T47D (cell line): ENCODE data around the gene TMSB4X.
"Not testable (repeated sequence)": the region's sequence is repeated elsewhere in the genome, so short reads cannot be mapped to it uniquely, and the experiment has no call there.

Source experiments
- DNase-seq, 2 experiments: peaks; one replicate each; pipeline versions ENCODE4 v3.0.0 to v3.0.0-alpha.2; 2011 to 2012; ENCODE audit warnings: low read depth in 1 of 2, low spot score in 1 of 2
- JUND ChIP-seq: IDR thresholded peaks from 2 replicates; pipeline ENCODE4 v1.6.1; 2012; ENCODE audit warnings: low read depth
- in situ Hi-C: cut with HindIII; loops from 2 replicates; pipeline ENCODE4 v1.10.0; 2016; ENCODE audit warnings: low sequenced_read_pairs, low pct_unique_long_range_greater_than_20kb

Gene TMSB4X

DNA sequence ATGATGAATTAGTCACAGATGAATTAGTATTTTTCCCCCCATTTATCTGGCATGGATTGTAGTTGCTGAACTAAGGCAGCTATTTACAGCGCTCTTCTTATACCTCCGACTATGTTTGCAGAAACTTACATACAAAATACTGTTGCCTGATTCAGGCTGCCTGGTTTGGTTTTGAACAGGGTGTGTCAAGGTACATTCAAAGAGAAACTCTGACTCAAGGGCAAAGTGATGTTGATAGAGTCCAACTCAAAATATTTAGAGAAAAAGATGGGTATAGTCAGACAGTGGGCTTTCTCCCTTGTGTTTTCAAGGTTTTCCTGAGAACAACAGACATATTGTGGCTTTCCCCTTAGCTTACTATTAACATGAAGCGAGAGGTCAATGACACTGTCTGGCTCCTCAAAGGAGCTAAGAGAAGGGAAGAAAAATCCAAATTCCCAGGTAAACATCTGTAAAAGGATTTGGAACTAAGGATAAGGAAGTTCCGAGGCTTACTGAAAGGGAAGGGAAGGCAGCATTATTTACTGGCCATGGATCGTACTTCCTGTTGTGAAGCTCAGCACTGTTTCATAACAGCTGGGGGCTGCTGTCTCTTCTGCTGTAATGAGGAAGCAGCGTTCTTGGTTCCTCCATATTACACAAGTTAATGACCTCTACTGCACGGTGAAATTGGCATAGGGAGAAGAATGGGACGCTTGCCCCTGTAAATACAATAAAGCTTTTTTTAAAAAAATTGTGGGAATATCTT, 38.6 kb downstream of the TMSB4X start:
- in situ Hi-C loops, result no loop called here
- no peak for TF ChIP-seq JUND
- no peak for DNase-seq

DNA sequence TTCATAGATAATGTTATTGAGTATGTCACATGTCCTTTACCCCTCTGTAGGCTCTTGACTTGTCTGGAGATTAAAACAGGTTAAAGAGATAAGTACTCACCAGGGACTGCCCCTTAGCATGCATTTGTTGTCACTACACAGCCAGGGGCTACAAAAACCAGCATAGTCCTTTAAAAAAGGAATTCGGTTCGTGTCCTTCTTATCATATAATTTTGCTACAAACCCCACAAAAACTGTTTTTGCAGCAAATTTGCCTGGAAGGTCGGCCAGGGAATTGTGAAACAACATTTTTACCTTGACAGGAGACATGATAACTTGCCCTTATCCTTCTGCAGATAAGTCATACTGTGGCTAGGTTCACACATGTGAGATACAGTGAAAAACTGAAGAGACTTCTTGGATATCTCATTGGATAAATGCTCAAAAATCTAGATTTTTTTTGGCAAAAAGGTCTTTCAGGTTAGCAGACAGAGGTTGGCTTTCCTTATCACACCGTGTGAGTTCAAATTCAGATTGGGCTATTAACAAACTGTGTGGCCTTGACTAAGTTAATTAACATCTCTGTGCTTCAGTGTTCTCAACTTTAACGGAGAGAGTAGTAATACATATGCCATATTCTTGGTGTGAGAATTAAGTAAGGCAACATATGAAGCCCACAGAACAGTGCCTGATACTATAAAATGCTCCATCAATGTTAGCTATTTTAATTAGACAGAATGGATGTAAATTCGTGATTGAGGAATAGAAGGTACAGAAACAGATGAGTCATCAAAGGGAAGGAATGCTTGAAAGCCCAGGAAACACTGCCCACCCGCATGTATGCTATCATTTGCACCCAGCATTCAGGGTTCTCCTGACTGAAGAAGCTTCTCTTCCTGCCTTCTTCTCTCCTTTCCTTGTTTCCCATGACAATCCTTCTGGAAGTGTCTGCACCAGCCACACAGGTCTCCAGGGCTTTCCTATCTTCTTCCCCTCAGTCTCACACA, 39.5 kb downstream of the TMSB4X start:
- TF ChIP-seq JUND, result no peak
- no peak for DNase-seq
- in situ Hi-C loops, result no loop called here

DNA sequence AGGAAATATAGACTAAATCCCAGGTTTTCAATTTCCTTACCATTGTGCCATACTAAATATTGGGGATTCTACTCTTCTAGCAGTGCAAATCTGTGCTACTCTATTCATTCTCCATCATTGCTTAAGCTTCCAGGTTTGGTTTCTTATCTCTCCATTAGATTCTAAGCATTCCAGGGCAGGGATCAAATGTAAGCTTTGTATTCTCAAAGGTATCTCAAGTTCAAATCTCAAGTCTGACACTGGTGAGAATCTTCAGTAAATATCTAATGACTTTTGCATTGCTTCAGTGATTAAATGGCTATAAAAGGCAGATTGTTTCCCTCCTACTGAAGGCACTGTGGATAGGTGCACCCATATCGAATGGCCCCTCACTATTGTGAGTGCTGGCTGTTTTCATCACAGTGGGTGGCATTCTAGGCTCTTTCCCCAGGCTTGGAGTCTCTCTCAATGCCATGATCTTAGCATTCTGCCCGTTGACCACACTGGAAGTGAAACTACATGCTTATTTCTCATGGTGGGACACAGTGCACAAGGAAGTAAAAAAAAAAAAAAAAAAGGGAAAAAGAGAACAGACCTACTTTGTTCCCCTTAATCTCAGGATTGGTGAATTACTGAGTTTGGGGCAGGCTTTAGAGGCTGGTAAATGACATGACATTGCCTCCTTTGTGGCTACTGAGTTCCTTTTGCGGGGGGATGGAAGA, 40.8 kb downstream of the TMSB4X start:
- in situ Hi-C loops, result no loop called here
- TF ChIP-seq JUND, result no peak
- no peak for DNase-seq

DNA sequence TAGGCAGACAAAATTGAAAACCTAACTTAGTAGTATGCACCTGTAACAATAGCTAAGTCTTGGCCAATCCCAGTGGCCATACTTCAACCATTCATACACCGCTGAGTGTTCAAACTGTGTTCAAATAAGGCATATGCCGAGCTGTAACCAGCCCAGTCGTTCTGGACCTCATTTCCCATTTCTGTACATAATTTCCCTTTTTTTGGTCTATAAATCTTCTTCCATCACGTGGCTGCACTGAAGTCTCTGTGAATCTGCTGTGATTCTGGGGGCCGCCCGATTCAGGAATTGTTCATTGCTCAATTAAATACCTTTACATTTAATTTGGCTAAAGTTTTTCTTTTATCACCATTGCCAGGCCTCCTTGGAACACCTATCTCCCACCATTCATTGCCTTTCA, 41.8 kb downstream of the TMSB4X start:
- DNase-seq, in situ Hi-C loops: not testable (repeated sequence)

DNA sequence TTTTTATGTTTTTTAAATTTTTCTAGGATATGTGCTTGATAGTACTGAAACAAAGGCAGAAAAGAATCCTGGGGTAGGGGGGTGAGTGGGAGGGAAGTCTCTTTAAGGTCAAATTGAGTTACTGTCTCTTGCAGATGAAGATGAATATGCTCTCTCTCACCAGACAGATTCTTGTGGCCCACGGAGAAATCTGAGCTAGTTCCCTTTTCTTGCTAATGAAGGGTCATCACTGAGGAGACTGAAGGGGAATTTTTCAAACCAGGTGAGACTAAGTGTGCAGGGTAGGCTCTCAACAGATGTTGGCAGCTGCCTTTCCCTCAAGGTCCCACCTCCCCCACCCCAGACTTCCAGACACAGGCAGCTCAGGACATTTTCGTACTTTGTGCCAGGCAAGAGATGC, 48.0 kb downstream of the TMSB4X start:
- in situ Hi-C loops, result no loop called here
- DNase-seq, result no peak
- no peak for TF ChIP-seq JUND

DNA sequence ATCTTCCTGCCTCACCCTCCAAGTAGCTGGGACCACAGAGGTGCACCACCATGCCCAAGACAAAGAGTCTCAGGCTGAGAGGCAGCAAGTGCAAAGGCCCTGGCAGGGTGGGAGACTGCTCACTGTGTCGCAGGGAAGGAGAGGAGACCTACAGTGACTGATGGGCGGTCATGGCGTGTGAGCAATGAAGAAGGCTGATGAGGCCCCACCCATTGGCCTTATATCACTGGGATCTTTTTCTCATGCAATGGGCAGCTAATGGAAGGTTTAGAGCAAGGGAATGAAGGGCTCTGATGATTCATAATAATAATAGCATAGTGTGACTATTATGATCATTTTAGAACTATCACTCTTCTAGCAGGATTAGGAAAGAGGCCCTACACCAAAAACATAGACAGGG, 48.7 kb downstream of the TMSB4X start:
- in situ Hi-C loops, result no loop called here
- TF ChIP-seq JUND, result no peak
- DNase-seq, result no peak

DNA sequence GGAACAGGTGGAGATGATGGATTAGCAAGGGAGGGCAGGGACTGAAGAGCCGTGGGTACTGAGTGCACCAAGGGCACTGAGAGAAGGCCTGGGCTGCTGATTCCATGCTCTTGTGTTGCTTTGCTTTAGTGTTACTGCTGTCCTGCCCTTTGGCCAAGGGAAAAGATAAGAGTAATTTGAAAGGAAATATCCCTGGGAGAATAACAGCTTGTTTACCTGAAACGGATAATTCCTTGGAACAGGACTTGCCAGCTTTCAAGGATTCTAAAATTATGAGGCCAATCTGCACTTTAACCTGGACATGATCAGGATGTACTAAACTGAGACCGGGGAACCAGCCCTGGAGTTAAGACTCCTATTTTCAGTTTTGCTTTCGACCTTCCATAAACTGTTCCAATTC, 49.1 kb downstream of the TMSB4X start:
- TF ChIP-seq JUND, result no peak
- in situ Hi-C loops, result no loop called here

DNA sequence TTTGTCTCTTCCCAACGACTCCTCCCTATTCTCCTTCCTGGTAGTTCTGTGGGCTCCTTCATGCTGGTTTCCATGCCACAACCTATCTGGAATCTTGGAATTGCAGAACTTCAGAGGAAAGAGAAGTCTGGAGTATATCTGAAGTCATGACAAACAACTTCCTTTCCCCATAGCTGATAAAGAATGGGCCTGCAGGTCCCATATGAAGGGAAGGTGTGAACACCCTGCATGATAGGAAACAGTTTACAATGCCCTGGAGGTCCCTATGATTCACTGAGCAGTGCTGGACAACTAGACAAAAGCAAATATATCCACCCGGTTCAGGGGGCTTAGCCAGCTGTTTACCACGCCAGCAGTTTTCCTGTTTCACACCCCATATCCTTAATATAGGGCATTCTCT, 50.1 kb downstream of the TMSB4X start:
- in situ Hi-C loops, result no loop called here
- no peak for TF ChIP-seq JUND
- no peak for DNase-seq

More for the DNA sequence above, 49.1 kb downstream of the TMSB4X start:
- DNase-seq, result no peak
